Measurements from ENCODE around the gene CSTB.

- TF ChIP-seq, protein P1, sequence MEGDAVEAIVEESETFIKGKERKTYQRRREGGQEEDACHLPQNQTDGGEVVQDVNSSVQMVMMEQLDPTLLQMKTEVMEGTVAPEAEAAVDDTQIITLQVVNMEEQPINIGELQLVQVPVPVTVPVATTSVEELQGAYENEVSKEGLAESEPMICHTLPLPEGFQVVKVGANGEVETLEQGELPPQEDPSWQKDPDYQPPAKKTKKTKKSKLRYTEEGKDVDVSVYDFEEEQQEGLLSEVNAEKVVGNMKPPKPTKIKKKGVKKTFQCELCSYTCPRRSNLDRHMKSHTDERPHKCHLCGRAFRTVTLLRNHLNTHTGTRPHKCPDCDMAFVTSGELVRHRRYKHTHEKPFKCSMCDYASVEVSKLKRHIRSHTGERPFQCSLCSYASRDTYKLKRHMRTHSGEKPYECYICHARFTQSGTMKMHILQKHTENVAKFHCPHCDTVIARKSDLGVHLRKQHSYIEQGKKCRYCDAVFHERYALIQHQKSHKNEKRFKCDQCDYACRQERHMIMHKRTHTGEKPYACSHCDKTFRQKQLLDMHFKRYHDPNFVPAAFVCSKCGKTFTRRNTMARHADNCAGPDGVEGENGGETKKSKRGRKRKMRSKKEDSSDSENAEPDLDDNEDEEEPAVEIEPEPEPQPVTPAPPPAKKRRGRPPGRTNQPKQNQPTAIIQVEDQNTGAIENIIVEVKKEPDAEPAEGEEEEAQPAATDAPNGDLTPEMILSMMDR (IDR thresholded peaks at IDR 0.05): no peak
- TF ChIP-seq EZH2 (IDR thresholded peaks at IDR 0.05): no peak
- TF ChIP-seq EZH2phosphoT487 (IDR thresholded peaks at IDR 0.05): no peak
Observed at GRCh38 chr21:43733529-43734071, 42.5 kb downstream of the CSTB start.
